Rectal smooth muscle tissue (tissue), 1 donor: Measurements from ENCODE around the gene PHTF1.
"Not testable (repeated sequence)": the region's sequence is repeated elsewhere in the genome, so short reads cannot be mapped to it uniquely, and the experiment has no call there.

Experiments
- H3K27ac ChIP-seq: one replicate; pipeline ENCODE4 v1.7.0; 2013; ENCODE audit warnings: low read depth, low read length, inconsistent platforms
- H3K27me3 ChIP-seq: one replicate; pipeline ENCODE4 v1.7.0; 2013; ENCODE audit warnings: low read length; ENCODE audit not compliant: control insufficient read depth, insufficient read depth
- H3K36me3 ChIP-seq: one replicate; pipeline ENCODE4 v1.7.0; 2013; ENCODE audit warnings: low read length; ENCODE audit not compliant: control insufficient read depth, insufficient read depth
- H3K4me1 ChIP-seq: one replicate; pipeline ENCODE4 v1.7.0; 2013; ENCODE audit warnings: low read length; ENCODE audit not compliant: control insufficient read depth, insufficient read depth
- H3K4me3 ChIP-seq: one replicate; pipeline ENCODE4 v1.7.0; 2013; ENCODE audit warnings: low read length
- H3K9ac ChIP-seq: one replicate; pipeline ENCODE4 v1.7.0; 2013; ENCODE audit warnings: low read length

The PHTF1 gene

DNA sequence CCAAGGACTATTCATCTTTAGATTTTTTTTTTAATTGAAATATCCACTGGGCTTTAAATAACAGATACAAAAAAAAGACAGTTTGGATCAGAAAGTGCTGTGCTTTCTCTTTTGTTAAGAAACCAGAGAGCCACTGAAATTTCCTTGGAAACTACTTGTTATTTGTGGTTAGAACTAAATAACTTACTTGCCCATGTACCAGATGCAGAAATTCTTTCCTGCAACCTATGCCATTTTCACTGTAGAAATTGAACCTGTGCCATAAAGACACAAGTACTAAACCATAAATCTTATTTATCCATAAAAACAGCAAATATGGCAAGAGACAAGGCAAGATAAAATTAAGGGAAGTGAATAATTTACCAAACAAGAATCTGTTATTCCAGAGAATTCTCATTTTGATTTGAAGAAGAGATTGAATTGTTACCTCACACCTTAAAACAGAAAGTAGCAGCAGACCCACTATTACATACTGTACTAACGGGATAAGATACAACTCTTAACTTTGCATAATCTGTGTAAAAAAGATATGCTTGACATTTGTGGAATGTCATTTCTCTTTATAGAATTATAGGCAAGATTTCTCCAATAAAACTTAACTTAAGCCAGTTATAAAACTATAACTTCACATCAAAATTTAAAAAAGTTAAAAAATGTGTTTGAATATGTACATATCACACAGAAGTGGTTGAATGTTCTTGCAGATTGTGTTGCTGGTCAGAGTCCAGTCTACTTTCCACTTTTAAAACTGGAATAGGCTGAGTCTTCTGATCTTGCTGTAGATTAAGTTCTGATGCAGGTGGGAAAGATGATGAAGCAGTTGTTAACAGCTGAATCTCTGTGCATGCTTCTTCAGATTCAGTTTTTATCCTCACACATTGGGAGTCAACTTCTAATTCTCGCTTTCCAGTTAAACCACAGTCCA, 6.3 kb upstream of the PHTF1 start:
- H3K4me3 ChIP-seq = no peak overlapping the region
- H3K27ac ChIP-seq = peak overlapping the region; percentile 48
- no peak overlapping the region for H3K9ac ChIP-seq
- no peaks in the 10 kb centered on the region for H3K27me3 ChIP-seq
- no peaks in the 10 kb centered on the region for H3K36me3 ChIP-seq
- H3K4me1 ChIP-seq = peaks cover 13% of the 10 kb centered on the region

- Histone ChIP-seq H3K36me3 (no peaks in the 10 kb centered on the region), H3K27me3 (no peaks in the 10 kb centered on the region), H3K4me1 (peaks cover 15% of the 10 kb centered on the region), H3K4me3 (no peak overlapping the region), H3K27ac (no peak overlapping the region), H3K9ac (no peak overlapping the region)
Measured at GRCh38 chr1:113763661-113764060, 4.4 kb upstream of the PHTF1 start.

GRCh38 chr1:113761937-113762336, 2.7 kb upstream of the PHTF1 start:
- H3K36me3 ChIP-seq = no peaks in the 10 kb centered on the region
- H3K4me1 ChIP-seq = peaks cover 14% of the 10 kb centered on the region
- no peak overlapping the region for H3K9ac ChIP-seq
- H3K27ac ChIP-seq = no peak overlapping the region
- no peaks in the 10 kb centered on the region for H3K27me3 ChIP-seq
- H3K4me3 ChIP-seq = no peak overlapping the region

- Histone ChIP-seq H3K27me3 (no peaks in the 10 kb centered on the region), H3K27ac (peak overlapping the region; percentile 97), H3K4me3 (peak overlapping the region; percentile 91), H3K36me3 (no peaks in the 10 kb centered on the region), H3K9ac (peak overlapping the region; percentile 97), H3K4me1 (peaks cover 9% of the 10 kb centered on the region)
Measured at GRCh38 chr1:113760102-113761080, 1.1 kb upstream of the PHTF1 start.

DNA sequence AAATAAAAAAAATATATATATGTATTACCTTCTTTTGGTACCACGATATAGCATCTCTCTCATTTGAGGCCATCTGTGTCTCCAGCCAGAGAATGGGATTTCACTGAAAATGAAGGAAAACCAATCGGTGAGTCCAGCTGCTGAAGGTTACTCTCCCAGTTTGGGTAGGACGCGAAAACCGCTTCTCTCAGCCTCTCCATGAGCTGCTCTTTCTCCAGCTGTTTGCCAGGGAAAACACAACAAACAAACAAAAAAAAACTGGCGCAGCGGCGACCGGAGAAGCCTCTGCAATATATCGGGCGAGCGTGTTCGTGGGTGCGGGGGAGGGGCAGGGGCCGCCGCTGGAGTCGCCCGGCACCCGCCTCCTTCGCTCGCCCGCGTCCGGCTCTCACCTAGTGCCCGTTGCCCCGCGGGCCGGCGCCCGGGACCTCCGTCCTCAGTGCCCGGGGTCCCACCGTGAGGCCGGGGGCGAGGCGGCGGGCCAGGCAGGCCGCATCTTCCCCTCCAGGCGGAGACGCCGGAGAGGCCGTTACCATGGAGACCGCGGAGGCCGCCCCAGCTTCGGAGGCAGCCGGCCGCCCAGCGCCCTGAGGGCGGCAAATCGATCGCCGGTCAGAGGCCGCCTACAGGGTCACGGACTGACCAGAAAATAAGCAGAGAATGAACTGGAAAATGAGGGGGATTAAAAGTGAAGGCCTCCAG, 504 bp downstream of the PHTF1 start:
- Histone ChIP-seq H3K4me3 (peak overlapping the region; percentile 91), H3K27ac (peak overlapping the region; percentile 97), H3K36me3 (no peaks in the 10 kb centered on the region), H3K4me1 (peaks cover 5% of the 10 kb centered on the region), H3K9ac (peak overlapping the region; percentile 97), H3K27me3 (no peaks in the 10 kb centered on the region)

DNA sequence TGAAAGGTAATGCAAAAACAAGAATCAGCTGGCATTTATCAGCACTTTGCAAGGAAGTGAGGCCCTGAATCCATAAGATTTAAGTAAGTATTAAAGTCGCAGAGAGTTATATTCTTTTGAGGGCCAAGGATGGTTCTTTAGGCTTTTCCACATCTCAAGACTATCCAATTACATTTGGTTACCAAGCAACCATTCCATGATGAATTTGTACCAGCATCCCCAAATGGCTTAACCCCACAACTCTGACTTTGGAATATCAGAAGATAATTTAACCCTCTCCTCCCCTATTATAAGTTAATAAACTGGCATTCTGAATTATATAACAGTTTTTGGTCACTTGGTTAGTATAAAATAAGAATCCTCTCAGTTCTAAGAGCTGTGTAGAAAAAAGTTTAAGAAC, 2.8 kb downstream of the PHTF1 start:
- Histone ChIP-seq H3K36me3 (no peaks in the 10 kb centered on the region), H3K4me1 (peaks cover 5% of the 10 kb centered on the region), H3K27me3 (no peaks in the 10 kb centered on the region), H3K27ac (no peak overlapping the region), H3K9ac (no peak overlapping the region), H3K4me3 (no peak overlapping the region)

DNA sequence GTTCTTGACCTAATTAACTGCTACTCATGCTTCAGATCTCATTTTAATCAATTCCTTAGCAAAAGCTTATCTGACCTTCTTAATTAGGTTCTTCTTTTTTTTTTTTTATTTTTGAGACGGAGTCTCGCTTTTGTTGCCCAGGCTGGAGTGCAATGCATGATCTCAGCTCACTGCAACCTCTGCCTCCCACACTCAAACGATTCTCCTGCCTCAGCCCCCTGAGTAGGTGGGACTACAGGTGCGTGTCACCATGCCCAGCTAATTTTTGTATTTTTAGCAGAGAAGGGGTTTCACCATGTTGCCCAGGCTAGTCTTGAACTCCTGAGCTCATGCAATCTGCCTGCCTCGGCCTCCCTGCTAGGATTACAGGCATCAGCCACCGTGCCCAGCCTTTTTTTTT, 6.0 kb downstream of the PHTF1 start:
- H3K4me3 ChIP-seq, H3K36me3 ChIP-seq: not testable (repeated sequence)

GRCh38 chr1:113751516-113751915, 7.8 kb downstream of the PHTF1 start:
- Histone ChIP-seq H3K27me3 (no peaks in the 10 kb centered on the region), H3K4me3 (no peak overlapping the region), H3K27ac (no peak overlapping the region), H3K9ac (no peak overlapping the region), H3K36me3 (no peaks in the 10 kb centered on the region), H3K4me1 (no peaks in the 10 kb centered on the region)

More for the DNA sequence above, 6.0 kb downstream of the PHTF1 start:
- not testable (repeated sequence) for H3K27ac ChIP-seq, H3K27me3 ChIP-seq, H3K4me1 ChIP-seq, H3K9ac ChIP-seq

DNA sequence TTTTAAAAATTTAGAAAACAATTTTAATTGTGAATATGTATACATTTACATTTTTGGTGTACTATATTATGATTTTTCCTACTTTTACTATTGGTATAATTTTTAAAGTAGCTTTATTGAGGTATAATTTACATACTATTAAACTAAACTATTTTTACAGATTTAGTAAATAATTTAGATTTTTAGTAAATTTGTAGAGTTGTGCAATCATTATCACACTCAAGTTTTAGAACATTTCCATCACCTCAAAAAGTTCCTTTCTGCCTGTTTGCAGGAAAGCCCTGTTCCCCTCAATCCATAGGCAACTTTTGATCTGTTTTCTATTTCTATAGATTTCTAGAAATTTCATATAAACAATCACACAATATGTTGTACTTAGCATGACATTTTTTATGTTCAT, 8.2 kb downstream of the PHTF1 start:
- no peak overlapping the region for H3K4me3 ChIP-seq
- no peaks in the 10 kb centered on the region for H3K27me3 ChIP-seq
- no peak overlapping the region for H3K27ac ChIP-seq
- H3K4me1 ChIP-seq = no peaks in the 10 kb centered on the region
- H3K9ac ChIP-seq = no peak overlapping the region
- no peaks in the 10 kb centered on the region for H3K36me3 ChIP-seq

- Histone ChIP-seq H3K36me3 (no peaks in the 10 kb centered on the region), H3K9ac (no peak overlapping the region), H3K4me1 (no peaks in the 10 kb centered on the region), H3K27me3 (no peaks in the 10 kb centered on the region), H3K27ac (no peak overlapping the region), H3K4me3 (no peak overlapping the region)
Measured at GRCh38 chr1:113749402-113749801, 9.9 kb downstream of the PHTF1 start.

- Histone ChIP-seq H3K4me1 (no peaks in the 10 kb centered on the region), H3K36me3 (no peaks in the 10 kb centered on the region), H3K27me3 (no peaks in the 10 kb centered on the region), H3K27ac (no peak overlapping the region), H3K4me3 (no peak overlapping the region), H3K9ac (no peak overlapping the region)
Measured at GRCh38 chr1:113747376-113747775, 11.9 kb downstream of the PHTF1 start.

GRCh38 chr1:113745425-113745824, 13.9 kb downstream of the PHTF1 start:
- H3K36me3 ChIP-seq = no peaks in the 10 kb centered on the region
- no peak overlapping the region for H3K4me3 ChIP-seq
- H3K27me3 ChIP-seq = no peaks in the 10 kb centered on the region
- H3K27ac ChIP-seq = no peak overlapping the region
- H3K9ac ChIP-seq = no peak overlapping the region
- H3K4me1 ChIP-seq = no peaks in the 10 kb centered on the region
